Aorta (tissue), 5 donors: Measurements from ENCODE around the gene CRYZL1. TPM values are rescaled to one million over a fixed set of nuclear protein-coding genes. Genes with fewer than 3 reads are reported as not detected.

Experiments
- ATAC-seq: fragments of 200-7000 bp; cut with Tn5 transposase; one replicate; pipeline ENCODE4 v1.9.1; 2022; ENCODE audit warnings: moderate library complexity; ENCODE audit not compliant: low FRiP score
- DNase-seq, 2 donors: peaks; one replicate each; pipeline ENCODE4 v3.0.0-alpha.2; 2020
- H3K27ac ChIP-seq, 2 donors: one replicate each; pipeline ENCODE4 v1.5.1; 2013; ENCODE audit warnings: low read length in 2 of 2, mild to moderate bottlenecking in 2 of 2, moderate library complexity in 2 of 2, control low read depth in 1 of 2, inconsistent platforms in 1 of 2, low read depth in 1 of 2
- H3K27me3 ChIP-seq, 2 donors: one replicate each; pipeline ENCODE4 v1.6.1; 2013; ENCODE audit warnings: control low read depth in 1 of 2, low read length in 1 of 2, mild to moderate bottlenecking in 1 of 2, moderate library complexity in 1 of 2; ENCODE audit not compliant: insufficient read depth in 2 of 2, control insufficient read depth in 1 of 2
- H3K36me3 ChIP-seq, 2 donors: one replicate each; pipeline ENCODE4 v1.6.1; 2013; ENCODE audit warnings: control low read depth in 1 of 2, low read length in 1 of 2, mild to moderate bottlenecking in 1 of 2; ENCODE audit not compliant: insufficient read depth in 2 of 2, control insufficient read depth in 1 of 2
- H3K4me1 ChIP-seq, 2 donors: one replicate each; pipeline ENCODE4 v1.6.1; 2013; ENCODE audit warnings: low read length in 2 of 2, control low read depth in 1 of 2, mild to moderate bottlenecking in 1 of 2, moderate library complexity in 1 of 2; ENCODE audit not compliant: insufficient read depth in 2 of 2, control insufficient read depth in 1 of 2
- H3K4me3 ChIP-seq, 2 donors: one replicate each; pipeline ENCODE4 v1.5.1; 2013; ENCODE audit warnings: low read length in 2 of 2, control low read depth in 1 of 2, mild to moderate bottlenecking in 1 of 2
- H3K9me3 ChIP-seq: one replicate; pipeline ENCODE4 v1.6.1; 2013; ENCODE audit warnings: mild to moderate bottlenecking, low read length; ENCODE audit not compliant: control insufficient read depth
- WGBS, 2 donors: extraction: QIAGEN DNeasy Blood & Tissue Kit; methylation state at CpG; one replicate each; pipeline ENCODE4 v1.1.7; 2013; 5-methylcytosine and 5-hydroxymethylcytosine counted together
- intact Hi-C, 2 donors: fragments of 100-400 bp; cut with DNase I; formaldehyde crosslinking; loops; one replicate each; pipeline versions ENCODE4 v1.14.2 to v1.15.0; 2022
- polyA plus RNA-seq, 2 donors: library from polyadenylated mRNA; stranded (reverse); fragments of 200-250 nt; gene quantifications; one replicate each; pipeline ENCODE4 v1.2.3, GENCODE V29; 2013
- total RNA-seq, 2 donors: library from RNA; stranded (reverse); fragmentation: NEBNext Ultra II Directional; extraction: Animal tissue kit (Norgen Biotek cat#: 25700); gene quantifications; one replicate each; pipeline ENCODE4 v1.2.1, GENCODE V29; 2021
- donor health status: healthy with polysubstance abuse.
- donor health status: Bipolar disorder and iron deficiency.
- donor health status: DM: no; HTN: no; CAD: no.
- donor health status: DM: no; HTN: no; CAD: no.
- donor health status: DM: yes; HTN: yes; CAD: no.

Gene CRYZL1
- total and polyA plus RNA-seq, 4 donors, result 49.4 to 65.2 (median 61.5) TPM

DNA sequence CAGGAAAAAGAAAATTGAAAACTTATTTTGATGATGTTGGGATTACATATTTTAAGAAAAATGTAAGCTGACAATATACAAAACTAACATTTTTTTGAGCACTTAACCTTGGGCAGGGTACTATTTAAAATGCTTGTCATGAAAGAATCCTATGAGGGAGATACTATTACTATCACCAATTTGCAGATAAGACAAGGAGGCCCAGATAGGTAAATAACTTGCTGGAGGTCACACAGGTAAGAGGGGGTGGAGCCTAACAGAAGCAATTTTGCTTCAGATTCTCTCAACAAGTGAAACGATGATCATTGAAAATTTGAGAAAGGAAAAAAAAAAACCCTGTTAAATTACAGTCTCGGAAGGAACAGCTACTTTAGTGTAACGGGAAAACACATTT lies 100.8 kb downstream of the CRYZL1 start:
- H3K4me1 ChIP-seq, result no peaks in the 10 kb centered on the region
- WGBS, 2 donors, result 78 to 84% methylated on average over 3 of the region's 3 CpGs
- no peak for ATAC-seq
- intact Hi-C loops, result no loop called here
- H3K4me3 ChIP-seq, result no peak overlapping the region
- no peaks in the 10 kb centered on the region for H3K36me3 ChIP-seq
- no peak overlapping the region for H3K27ac ChIP-seq
- no peak for DNase-seq
- H3K9me3 ChIP-seq, result no peaks in the 10 kb centered on the region
- H3K27me3 ChIP-seq, result no peaks in the 10 kb centered on the region

- H3K27ac ChIP-seq, result no peak overlapping the region
- H3K9me3 ChIP-seq, result no peaks in the 10 kb centered on the region
- no peaks in the 10 kb centered on the region for H3K27me3 ChIP-seq
- 87 to 89% methylated on average over 4 of the region's 4 CpGs for WGBS, 2 donors
- intact Hi-C loops, result no loop called here
- peaks cover 0 to under 1% of the 10 kb centered on the region in 2 donors for H3K36me3 ChIP-seq
- ATAC-seq (no peak), DNase-seq (no peak)
- no peaks in the 10 kb centered on the region for H3K4me1 ChIP-seq
- H3K4me3 ChIP-seq, result no peak overlapping the region
These were observed 101.9 kb downstream of the CRYZL1 start for GRCh38 chr21:33539616-33540015.

Other genes with a start within 250 kb of the CRYZL1 start
- gene IFNGR2, start 238.3 kb downstream of the CRYZL1 start, total RNA-seq, result 10 to 100 TPM; 56.2 to 81.1 TPM
- gene IFNGR2, start 238.3 kb downstream of the CRYZL1 start, polyA plus RNA-seq, result 10 to 100 TPM; 54.1 to 69.1 TPM
- gene TMEM50B, start 161.8 kb downstream of the CRYZL1 start, total RNA-seq, result 10 to 100 TPM; 37.8 to 45.2 TPM
- gene TMEM50B, start 161.8 kb downstream of the CRYZL1 start, polyA plus RNA-seq, result 100 to 1,000 TPM in 1 of 2 donors, 10 to 100 TPM in 1; 30.3 to 128 TPM
- gene DNAJC28, start 150.0 kb downstream of the CRYZL1 start, total RNA-seq, result 1 to 10 TPM; 1.2 to 2.7 TPM
- 1 to 10 TPM in 1 of 2 donors, under 1 TPM in 1; 0.56 to 3.0 TPM for gene DNAJC28, start 150.0 kb downstream of the CRYZL1 start, polyA plus RNA-seq
- gene GART, start 99.6 kb downstream of the CRYZL1 start, total RNA-seq, result 10 to 100 TPM; 53.7 to 60.6 TPM
- gene GART, start 99.6 kb downstream of the CRYZL1 start, polyA plus RNA-seq, result 10 to 100 TPM; 13.6 to 28.8 TPM
- 100 to 1,000 TPM; 322 to 350 TPM for gene SON, start 98.7 kb downstream of the CRYZL1 start, total RNA-seq
- gene SON, start 98.7 kb downstream of the CRYZL1 start, polyA plus RNA-seq, result 100 to 1,000 TPM in 1 of 2 donors, 10 to 100 TPM in 1; 57.8 to 285 TPM
- gene DONSON, start 53.1 kb downstream of the CRYZL1 start, total RNA-seq, result 10 to 100 TPM in 1 of 2 donors, 1 to 10 TPM in 1; 8.5 to 10.9 TPM
- 10 to 100 TPM in 1 of 2 donors, 1 to 10 TPM in 1; 2.5 to 12.4 TPM for gene DONSON, start 53.1 kb downstream of the CRYZL1 start, polyA plus RNA-seq
- 100 to 1,000 TPM in 1 of 2 donors, 10 to 100 TPM in 1; 52.7 to 103 TPM for gene ITSN1, start 760 bp upstream of the CRYZL1 start, total RNA-seq
- gene ITSN1, start 760 bp upstream of the CRYZL1 start, polyA plus RNA-seq, result 10 to 100 TPM; 20.8 to 21.5 TPM